Amniotic stem cell (primary cell): Measurements from ENCODE around the gene HMSD.

Experiments used
- DNase-seq: peaks from one replicate; lab custom pipeline; 2025; lab: John Stamatoyannopoulos, UW

HMSD gene

GRCh38 chr18:63956755-63957154 lies 7.7 kb downstream of the HMSD start:
- no peak for DNase-seq

GRCh38 chr18:63960891-63961290 lies 11.8 kb downstream of the HMSD start:
- DNase-seq: no peak

- DNase-seq: no peak
These were observed 12.4 kb downstream of the HMSD start for GRCh38 chr18:63961435-63961980.

- DNase-seq: no peak
These were observed 13.0 kb downstream of the HMSD start for GRCh38 chr18:63962137-63962536.

- peak; percentile 53 for DNase-seq
These were observed 14.6 kb downstream of the HMSD start for GRCh38 chr18:63963615-63964256.

GRCh38 chr18:63964908-63965307 lies 15.8 kb downstream of the HMSD start:
- no peak for DNase-seq

GRCh38 chr18:63965716-63966330 lies 16.7 kb downstream of the HMSD start:
- DNase-seq: no peak

GRCh38 chr18:63969942-63970808 lies 21.1 kb downstream of the HMSD start, which contains the start of gene SERPINB8:
TSS of gene SERPINB8 (plus strand) at chr18:63970081. CDS start at chr18:63978309, 8,228 bp downstream.
- peak; percentile 93 for DNase-seq

GRCh38 chr18:63970809-63971205 lies 21.7 kb downstream of the HMSD start:
- DNase-seq: no peak

GRCh38 chr18:63971320-63972001 lies 22.4 kb downstream of the HMSD start:
- no peak for DNase-seq

- DNase-seq: no peak
These were observed 22.9 kb downstream of the HMSD start for GRCh38 chr18:63972002-63972376.

GRCh38 chr18:63974991-63975390 lies 25.9 kb downstream of the HMSD start:
- DNase-seq: no peak

- no peak for DNase-seq
These were observed 26.5 kb downstream of the HMSD start for GRCh38 chr18:63975628-63976027.

GRCh38 chr18:63977040-63977439 lies 27.9 kb downstream of the HMSD start:
- DNase-seq: no peak

GRCh38 chr18:63979409-63979920 lies 30.4 kb downstream of the HMSD start:
- peak; percentile 38 for DNase-seq

GRCh38 chr18:63980027-63980426 lies 30.9 kb downstream of the HMSD start:
- DNase-seq: no peak

- DNase-seq: no peak
These were observed 31.9 kb downstream of the HMSD start for GRCh38 chr18:63980896-63981460.

GRCh38 chr18:63981719-63982118 lies 32.6 kb downstream of the HMSD start:
- DNase-seq: no peak

- DNase-seq: no peak
These were observed 33.3 kb downstream of the HMSD start for GRCh38 chr18:63982361-63982760.

GRCh38 chr18:63986885-63987284 lies 37.8 kb downstream of the HMSD start:
- DNase-seq: no peak

- DNase-seq: no peak
These were observed 38.6 kb downstream of the HMSD start for GRCh38 chr18:63987743-63988142.
